HEK293 (cell line): ENCODE measurements around the gene DHX57.

Experiments used
- CTCF ChIP-seq: fragments of 450-650 bp; formaldehyde crosslinking; IDR thresholded peaks from 2 replicates; pipeline ENCODE4 v1.5.1; 2016; ENCODE audit warnings: missing biosample characterization, missing genetic modification characterization
- SETDB1 ChIP-seq: IDR thresholded peaks from one replicate; pipeline ENCODE4 v1.6.1; 2017; ENCODE audit warnings: mild to moderate bottlenecking, low read length, moderate library complexity, mixed read lengths; ENCODE audit not compliant: insufficient read length
- SP7 ChIP-seq: fragments of 450-650 bp; formaldehyde crosslinking; IDR thresholded peaks from 2 replicates; pipeline ENCODE4 v1.5.1; 2016; ENCODE audit warnings: missing biosample characterization, missing genetic modification characterization
- ZFP41 ChIP-seq: fragments of 450-650 bp; formaldehyde crosslinking; IDR thresholded peaks from 2 replicates; pipeline ENCODE4 v1.5.1; 2016; ENCODE audit warnings: missing biosample characterization, missing genetic modification characterization, borderline replicate concordance
- ZNF394 ChIP-seq: fragments of 450-650 bp; formaldehyde crosslinking; IDR thresholded peaks from 2 replicates; pipeline ENCODE4 v1.5.1; 2016; ENCODE audit warnings: missing biosample characterization, missing genetic modification characterization, mild to moderate bottlenecking, moderate library complexity, borderline replicate concordance
- ZNF416 ChIP-seq: fragments of 450-650 bp; formaldehyde crosslinking; IDR thresholded peaks from 2 replicates; pipeline ENCODE4 v1.5.1; 2016; ENCODE audit warnings: missing biosample characterization, missing genetic modification characterization
- ZNF513 ChIP-seq: fragments of 450-650 bp; IDR thresholded peaks from 2 replicates; pipeline ENCODE4 v1.5.1; 2018; ENCODE audit warnings: missing biosample characterization, missing genetic modification characterization
- ZNF561 ChIP-seq: fragments of 450-650 bp; IDR thresholded peaks from 2 replicates; pipeline ENCODE4 v1.5.1; 2018; ENCODE audit warnings: missing biosample characterization, missing genetic modification characterization, borderline replicate concordance
- ZNF621 ChIP-seq: fragments of 450-650 bp; formaldehyde crosslinking; IDR thresholded peaks from 2 replicates; pipeline ENCODE4 v1.5.1; 2017; ENCODE audit warnings: missing biosample characterization, missing genetic modification characterization
- ZNF639 ChIP-seq: fragments of 450-650 bp; formaldehyde crosslinking; IDR thresholded peaks from 2 replicates; pipeline ENCODE4 v1.5.1; 2016; ENCODE audit warnings: missing biosample characterization, missing genetic modification characterization
- TF ChIP-seq, protein P1 (sequence below): fragments of 450-650 bp; formaldehyde crosslinking; IDR thresholded peaks from 2 replicates; pipeline ENCODE4 v1.5.1; 2016; ENCODE audit warnings: missing biosample characterization, missing genetic modification characterization

DNA sequence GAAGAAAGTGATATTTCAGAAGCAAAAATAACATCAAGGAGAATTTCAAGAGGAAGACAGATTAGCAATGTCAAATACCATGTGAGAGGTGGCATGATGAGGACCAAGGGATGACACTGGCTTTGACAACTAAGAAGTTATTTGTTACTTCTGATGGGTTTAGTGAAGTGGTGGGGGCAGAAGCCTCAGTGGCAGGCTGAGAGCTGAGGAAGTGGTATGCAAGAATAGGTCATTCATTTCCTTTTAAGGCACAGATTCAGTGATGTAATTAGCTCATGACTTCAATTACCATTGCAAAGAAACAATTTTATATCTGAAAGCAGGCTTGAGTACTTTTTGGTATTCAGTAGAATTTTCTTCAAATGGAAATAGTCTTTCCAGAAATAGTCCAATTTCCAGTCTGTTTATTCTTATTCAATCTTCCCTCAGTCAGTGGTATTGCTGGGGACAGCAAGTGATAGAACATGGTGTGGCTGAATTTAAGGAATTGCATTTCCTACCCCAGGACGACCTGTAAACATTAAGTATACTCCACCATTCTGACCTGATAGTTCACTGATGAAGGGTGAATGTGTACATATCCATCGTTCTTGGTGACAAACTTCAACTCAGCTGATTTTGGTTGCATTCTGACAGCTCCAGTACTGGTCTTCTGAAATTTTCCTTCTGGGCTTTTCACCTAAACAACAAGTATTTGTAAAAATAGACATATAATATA, 69.6 kb downstream of the DHX57 start:
- TF ChIP-seq, protein P1, sequence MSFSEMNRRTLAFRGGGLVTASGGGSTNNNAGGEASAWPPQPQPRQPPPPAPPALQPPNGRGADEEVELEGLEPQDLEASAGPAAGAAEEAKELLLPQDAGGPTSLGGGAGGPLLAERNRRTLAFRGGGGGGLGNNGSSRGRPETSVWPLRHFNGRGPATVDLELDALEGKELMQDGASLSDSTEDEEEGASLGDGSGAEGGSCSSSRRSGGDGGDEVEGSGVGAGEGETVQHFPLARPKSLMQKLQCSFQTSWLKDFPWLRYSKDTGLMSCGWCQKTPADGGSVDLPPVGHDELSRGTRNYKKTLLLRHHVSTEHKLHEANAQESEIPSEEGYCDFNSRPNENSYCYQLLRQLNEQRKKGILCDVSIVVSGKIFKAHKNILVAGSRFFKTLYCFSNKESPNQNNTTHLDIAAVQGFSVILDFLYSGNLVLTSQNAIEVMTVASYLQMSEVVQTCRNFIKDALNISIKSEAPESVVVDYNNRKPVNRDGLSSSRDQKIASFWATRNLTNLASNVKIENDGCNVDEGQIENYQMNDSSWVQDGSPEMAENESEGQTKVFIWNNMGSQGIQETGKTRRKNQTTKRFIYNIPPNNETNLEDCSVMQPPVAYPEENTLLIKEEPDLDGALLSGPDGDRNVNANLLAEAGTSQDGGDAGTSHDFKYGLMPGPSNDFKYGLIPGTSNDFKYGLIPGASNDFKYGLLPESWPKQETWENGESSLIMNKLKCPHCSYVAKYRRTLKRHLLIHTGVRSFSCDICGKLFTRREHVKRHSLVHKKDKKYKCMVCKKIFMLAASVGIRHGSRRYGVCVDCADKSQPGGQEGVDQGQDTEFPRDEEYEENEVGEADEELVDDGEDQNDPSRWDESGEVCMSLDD (tag by site-specific recombination): no peak
- TF ChIP-seq CTCF (tag by site-specific recombination) (no peak), ZNF394 (tag by site-specific recombination) (no peak), ZNF639 (tag by site-specific recombination) (no peak), ZNF561 (tag by site-specific recombination) (no peak), SETDB1 (no peak), ZNF513 (tag by site-specific recombination) (no peak), ZFP41 (no peak), ZNF416 (no peak), SP7 (no peak), ZNF621 (tag by site-specific recombination) (no peak)
